Activated CD8-positive, alpha-beta T cell treated with anti-CD3 and anti-CD28 coated beads, Interleukin-2, amount 10 ng/mL, durations not matched to agents 7 days and 5 days (primary cell): ENCODE results near the gene IRS4. TPM values are rescaled to one million over a fixed set of nuclear protein-coding genes. Genes with fewer than 3 reads are reported as not detected.

Experiments
- ATAC-seq: fragments of 150-1000 bp; cut with Tn5 transposase; one replicate; pipeline ENCODE4 v1.10.0; 2021; ENCODE audit warnings: moderate library complexity
- CTCF ChIA-PET: fragments of 350-600 bp; sonication (Branson Sonifier 250); formaldehyde crosslinking; loops from one replicate; lab custom pipeline; 2021; ENCODE audit warnings: antibody characterized with exemption; lab: Charles Lee
- POLR2A ChIA-PET: fragments of 350-600 bp; sonication (Branson Sonifier 250); formaldehyde crosslinking; loops from one replicate; lab custom pipeline; 2021; ENCODE audit warnings: antibody characterized with exemption; lab: Charles Lee
- DNase-seq: peaks from one replicate; pipeline ENCODE4 v3.0.0-alpha.2; 2020
- H3K27ac Mint-ChIP-seq: one replicate; pipeline ENCODE4 v1.8.0; 2021; ENCODE audit warnings: mild to moderate bottlenecking, mixed read lengths
- H3K27me3 Mint-ChIP-seq: one replicate; pipeline ENCODE4 v1.8.0; 2021; ENCODE audit warnings: low read depth, mixed read lengths
- H3K36me3 Mint-ChIP-seq: one replicate; pipeline ENCODE4 v1.8.0; 2021; ENCODE audit warnings: low read depth, mixed read lengths
- H3K4me1 Mint-ChIP-seq: one replicate; pipeline ENCODE4 v1.8.0; 2021; ENCODE audit warnings: low read depth, mixed read lengths
- H3K4me3 Mint-ChIP-seq: one replicate; pipeline ENCODE4 v1.8.0; 2021; ENCODE audit warnings: mild to moderate bottlenecking, mixed read lengths
- H3K9me3 Mint-ChIP-seq: one replicate; pipeline ENCODE4 v1.8.0; 2022; ENCODE audit warnings: mixed read lengths; ENCODE audit not compliant: insufficient read depth
- total RNA-seq, 2 experiments: library from RNA; stranded (reverse); gene quantifications; one replicate each; pipeline ENCODE4 v1.2.3, GENCODE V29; 2021

The IRS4 gene
- total RNA-seq, 2 experiments from 2014 or later = not detected

DNA sequence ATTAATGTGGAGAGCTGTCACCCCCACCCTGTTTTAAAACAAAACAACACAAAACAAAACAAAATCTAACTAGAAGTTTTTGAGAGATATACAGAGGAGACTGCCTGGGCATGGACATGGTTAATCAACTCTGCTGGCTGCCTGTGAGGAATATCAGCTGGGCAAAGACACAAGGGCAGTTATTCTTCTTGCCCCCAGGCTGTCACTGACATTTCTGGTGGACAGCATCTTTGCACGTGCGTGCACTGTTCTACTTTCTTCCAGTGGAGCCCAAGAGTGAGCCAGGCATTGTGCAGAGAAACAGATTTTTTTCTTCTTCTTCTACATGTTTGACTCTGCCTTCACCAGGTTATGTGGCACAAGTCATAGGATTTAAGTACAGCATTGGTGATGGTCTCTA is 13.8 kb downstream of the IRS4 start:
- CTCF ChIA-PET = no interaction called here
- Mint-ChIP-seq H3K4me3 (no peak overlapping the region), H3K36me3 (no peaks in the 10 kb centered on the region), H3K27ac (no peak overlapping the region), H3K9me3 (no peaks in the 10 kb centered on the region), H3K27me3 (no peaks in the 10 kb centered on the region), H3K4me1 (no peaks in the 10 kb centered on the region)
- POLR2A ChIA-PET = no interaction called here
- DNase-seq (no peak), ATAC-seq (no peak)

DNA sequence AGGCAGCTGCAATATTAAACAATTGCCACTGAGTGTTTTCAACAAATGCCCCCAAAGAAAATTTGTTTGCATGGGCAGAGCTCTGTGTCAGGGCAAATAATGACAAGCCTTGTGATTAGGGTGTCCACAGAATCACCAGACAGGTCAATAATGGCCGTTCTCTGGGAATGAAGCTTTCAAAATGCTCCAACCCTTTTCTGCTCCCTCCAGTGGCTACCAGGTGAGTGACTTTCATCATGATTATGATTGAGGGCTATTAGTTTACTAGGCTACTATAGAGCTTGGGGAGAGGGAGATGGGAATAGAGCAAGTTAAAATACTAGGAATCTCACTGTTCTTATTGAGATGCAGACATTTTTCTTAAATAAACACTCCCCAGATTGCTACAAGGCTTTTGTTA is 23.5 kb downstream of the IRS4 start:
- no peaks in the 10 kb centered on the region for H3K4me1 Mint-ChIP-seq
- no peaks in the 10 kb centered on the region for H3K9me3 Mint-ChIP-seq
- ATAC-seq = no peak
- no peak overlapping the region for H3K27ac Mint-ChIP-seq
- H3K4me3 Mint-ChIP-seq = no peak overlapping the region
- CTCF ChIA-PET = no interaction called here
- H3K36me3 Mint-ChIP-seq = no peaks in the 10 kb centered on the region
- no peak for DNase-seq
- no peaks in the 10 kb centered on the region for H3K27me3 Mint-ChIP-seq
- POLR2A ChIA-PET = no interaction called here

DNA sequence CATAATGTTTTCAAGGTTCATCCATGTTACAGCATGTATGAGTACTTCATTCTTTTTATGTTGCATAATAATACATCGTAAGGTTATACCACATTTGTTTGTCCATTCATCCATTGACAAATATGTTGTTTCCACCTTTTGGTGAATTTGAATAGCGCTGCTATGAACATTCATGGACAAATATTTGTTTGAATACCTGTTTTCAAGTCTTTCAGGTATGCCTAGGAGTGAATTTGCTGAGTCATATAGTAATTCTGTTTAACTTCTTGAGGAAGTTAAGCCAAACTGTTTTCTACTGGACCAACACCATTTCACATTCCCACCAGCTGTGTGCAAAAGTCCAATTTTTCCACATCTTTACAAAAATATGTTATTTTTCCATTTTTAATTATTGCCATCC is 31.5 kb downstream of the IRS4 start:
- DNase-seq = no peak
- Mint-ChIP-seq H3K9me3 (no peaks in the 10 kb centered on the region), H3K4me1 (no peaks in the 10 kb centered on the region), H3K36me3 (no peaks in the 10 kb centered on the region), H3K27ac (no peak overlapping the region), H3K27me3 (no peaks in the 10 kb centered on the region), H3K4me3 (no peak overlapping the region)
- no peak for ATAC-seq
- ChIA-PET POLR2A (no interaction called here), CTCF (no interaction called here)

DNA sequence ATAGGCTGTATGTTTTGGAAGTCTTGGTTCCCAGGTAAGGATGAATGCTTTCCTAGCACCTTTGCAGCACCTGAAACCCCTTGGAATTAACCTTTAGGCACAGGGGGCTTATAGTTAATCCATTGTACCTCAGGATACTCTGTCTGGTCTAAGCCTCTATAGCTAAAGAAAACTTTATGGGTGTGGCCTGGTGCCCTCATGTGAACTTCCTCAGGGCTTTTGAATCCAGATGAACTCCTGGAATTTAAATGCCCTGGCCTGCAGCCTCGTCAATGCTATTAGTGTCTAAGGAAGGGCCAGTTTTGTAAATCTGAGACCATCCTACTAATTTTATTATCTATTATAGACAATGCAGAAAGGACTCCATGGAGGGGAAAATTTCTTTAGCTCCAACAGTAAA is 33.8 kb downstream of the IRS4 start:
- Mint-ChIP-seq H3K36me3 (no peaks in the 10 kb centered on the region), H3K9me3 (no peaks in the 10 kb centered on the region), H3K4me1 (no peaks in the 10 kb centered on the region), H3K27ac (no peak overlapping the region), H3K4me3 (no peak overlapping the region), H3K27me3 (no peaks in the 10 kb centered on the region)
- ChIA-PET POLR2A (no interaction called here), CTCF (no interaction called here)
- no peak for ATAC-seq
- no peak for DNase-seq

DNA sequence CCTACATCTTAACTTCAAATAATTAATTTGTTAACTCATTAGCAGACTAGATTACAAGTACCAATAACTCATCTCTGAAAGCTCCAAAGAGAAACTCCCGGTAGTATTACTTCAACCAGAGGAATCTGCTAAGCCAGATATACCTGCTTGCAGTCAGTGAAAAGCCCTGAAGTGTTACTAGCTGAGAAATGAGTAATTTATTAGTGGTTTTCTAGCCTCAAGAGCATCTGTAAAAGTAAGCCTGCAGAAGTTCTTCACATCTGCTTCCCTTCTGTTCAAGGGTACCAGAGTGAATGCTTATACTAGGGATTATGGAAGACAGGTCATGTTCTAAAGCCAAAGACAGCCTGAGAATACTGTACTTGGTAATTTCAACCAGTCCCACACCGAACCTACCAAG is 34.7 kb downstream of the IRS4 start:
- Mint-ChIP-seq H3K4me3 (no peak overlapping the region), H3K27me3 (no peaks in the 10 kb centered on the region), H3K9me3 (no peaks in the 10 kb centered on the region), H3K27ac (no peak overlapping the region), H3K36me3 (no peaks in the 10 kb centered on the region), H3K4me1 (no peaks in the 10 kb centered on the region)
- ChIA-PET POLR2A (no interaction called here), CTCF (no interaction called here)
- no peak for DNase-seq
- no peak for ATAC-seq

DNA sequence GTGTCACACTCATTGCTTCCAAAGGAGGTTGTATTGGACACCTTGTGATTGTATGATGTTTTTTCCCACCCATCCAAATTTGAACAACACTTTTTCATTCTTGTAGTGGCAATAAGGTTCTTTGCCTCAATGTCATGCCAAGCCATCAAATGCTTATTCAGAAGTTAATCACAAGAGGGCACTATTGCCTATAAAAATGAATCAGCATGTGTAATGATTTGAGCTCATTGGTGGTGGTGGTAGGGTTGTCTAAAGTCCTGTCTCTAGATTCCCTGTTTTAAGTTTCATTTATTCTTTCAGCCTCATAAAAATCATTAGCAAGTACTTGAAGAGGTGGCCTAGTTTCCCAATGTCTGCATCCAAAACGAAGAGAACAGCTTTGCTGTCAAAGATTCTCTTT is 37.0 kb downstream of the IRS4 start:
- Mint-ChIP-seq H3K4me1 (no peaks in the 10 kb centered on the region), H3K27me3 (no peaks in the 10 kb centered on the region), H3K27ac (no peak overlapping the region), H3K4me3 (no peak overlapping the region), H3K9me3 (no peaks in the 10 kb centered on the region), H3K36me3 (no peaks in the 10 kb centered on the region)
- ATAC-seq (no peak), DNase-seq (no peak)
- CTCF ChIA-PET = no interaction called here
- POLR2A ChIA-PET = no interaction called here

DNA sequence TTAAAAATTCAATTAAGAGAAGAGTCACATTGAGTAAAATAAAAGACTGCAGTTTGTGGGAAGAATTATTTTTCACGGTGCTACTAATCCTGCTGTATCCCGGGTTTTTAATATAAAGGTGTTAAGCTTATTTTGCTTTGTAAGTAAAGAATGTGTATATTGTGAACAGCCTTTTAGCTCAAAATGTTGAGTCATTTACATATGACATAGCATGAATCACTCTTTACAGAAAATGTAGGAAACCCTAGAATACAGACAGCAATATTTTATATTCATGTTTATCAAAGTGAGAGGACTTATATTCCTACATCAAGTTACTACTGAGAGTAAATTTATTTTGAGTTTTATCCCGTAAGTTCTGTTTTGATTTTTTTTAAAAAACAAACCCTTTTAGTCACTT is 39.7 kb downstream of the IRS4 start:
- ChIA-PET POLR2A (no interaction called here), CTCF (no interaction called here)
- Mint-ChIP-seq H3K9me3 (no peaks in the 10 kb centered on the region), H3K4me1 (no peaks in the 10 kb centered on the region), H3K27ac (no peak overlapping the region), H3K4me3 (no peak overlapping the region), H3K27me3 (no peaks in the 10 kb centered on the region), H3K36me3 (no peaks in the 10 kb centered on the region)
- no peak for ATAC-seq
- DNase-seq = no peak
